GM12873 (cell line): Measurements from ENCODE around the gene SLF2.

Experiments used
- TF ChIP-seq, protein P1 (sequence below): IDR thresholded peaks from 2 replicates; pipeline ENCODE4 v1.5.1; 2012; ENCODE audit warnings: low read depth, mild to moderate bottlenecking, moderate library complexity, low read length, control low read depth; ENCODE audit not compliant: insufficient read depth; ENCODE audit errors: missing control alignments

Gene SLF2

DNA sequence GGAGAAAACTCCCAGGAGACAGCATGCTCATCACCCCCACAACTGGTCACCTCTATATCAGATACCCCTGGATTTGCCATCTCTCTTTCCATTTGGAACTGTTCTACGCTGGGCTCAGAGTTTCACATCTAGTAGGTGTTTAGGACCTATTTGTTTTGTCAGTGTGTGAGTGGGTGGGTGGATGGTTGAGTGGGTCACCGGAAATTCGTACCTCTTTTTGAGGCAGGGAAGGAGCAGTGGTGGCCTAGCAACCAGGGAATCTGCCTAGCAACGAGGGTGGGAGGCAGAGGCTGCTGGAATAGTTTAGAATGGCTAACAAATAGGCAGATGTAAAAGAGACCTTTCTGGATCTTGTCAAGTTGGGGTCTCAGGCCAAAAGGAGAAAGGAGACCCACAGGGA is 23.2 kb upstream of the SLF2 start:
- TF ChIP-seq, protein P1, sequence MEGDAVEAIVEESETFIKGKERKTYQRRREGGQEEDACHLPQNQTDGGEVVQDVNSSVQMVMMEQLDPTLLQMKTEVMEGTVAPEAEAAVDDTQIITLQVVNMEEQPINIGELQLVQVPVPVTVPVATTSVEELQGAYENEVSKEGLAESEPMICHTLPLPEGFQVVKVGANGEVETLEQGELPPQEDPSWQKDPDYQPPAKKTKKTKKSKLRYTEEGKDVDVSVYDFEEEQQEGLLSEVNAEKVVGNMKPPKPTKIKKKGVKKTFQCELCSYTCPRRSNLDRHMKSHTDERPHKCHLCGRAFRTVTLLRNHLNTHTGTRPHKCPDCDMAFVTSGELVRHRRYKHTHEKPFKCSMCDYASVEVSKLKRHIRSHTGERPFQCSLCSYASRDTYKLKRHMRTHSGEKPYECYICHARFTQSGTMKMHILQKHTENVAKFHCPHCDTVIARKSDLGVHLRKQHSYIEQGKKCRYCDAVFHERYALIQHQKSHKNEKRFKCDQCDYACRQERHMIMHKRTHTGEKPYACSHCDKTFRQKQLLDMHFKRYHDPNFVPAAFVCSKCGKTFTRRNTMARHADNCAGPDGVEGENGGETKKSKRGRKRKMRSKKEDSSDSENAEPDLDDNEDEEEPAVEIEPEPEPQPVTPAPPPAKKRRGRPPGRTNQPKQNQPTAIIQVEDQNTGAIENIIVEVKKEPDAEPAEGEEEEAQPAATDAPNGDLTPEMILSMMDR, result no peak

- TF ChIP-seq, protein P1, result no peak
Measured at GRCh38 chr10:100890141-100890672, 22.6 kb upstream of the SLF2 start.

- TF ChIP-seq, protein P1, result no peak
Measured at GRCh38 chr10:100890673-100891317, 22.0 kb upstream of the SLF2 start.

GRCh38 chr10:100894033-100894432 is 18.7 kb upstream of the SLF2 start:
- TF ChIP-seq, protein P1, result no peak

DNA sequence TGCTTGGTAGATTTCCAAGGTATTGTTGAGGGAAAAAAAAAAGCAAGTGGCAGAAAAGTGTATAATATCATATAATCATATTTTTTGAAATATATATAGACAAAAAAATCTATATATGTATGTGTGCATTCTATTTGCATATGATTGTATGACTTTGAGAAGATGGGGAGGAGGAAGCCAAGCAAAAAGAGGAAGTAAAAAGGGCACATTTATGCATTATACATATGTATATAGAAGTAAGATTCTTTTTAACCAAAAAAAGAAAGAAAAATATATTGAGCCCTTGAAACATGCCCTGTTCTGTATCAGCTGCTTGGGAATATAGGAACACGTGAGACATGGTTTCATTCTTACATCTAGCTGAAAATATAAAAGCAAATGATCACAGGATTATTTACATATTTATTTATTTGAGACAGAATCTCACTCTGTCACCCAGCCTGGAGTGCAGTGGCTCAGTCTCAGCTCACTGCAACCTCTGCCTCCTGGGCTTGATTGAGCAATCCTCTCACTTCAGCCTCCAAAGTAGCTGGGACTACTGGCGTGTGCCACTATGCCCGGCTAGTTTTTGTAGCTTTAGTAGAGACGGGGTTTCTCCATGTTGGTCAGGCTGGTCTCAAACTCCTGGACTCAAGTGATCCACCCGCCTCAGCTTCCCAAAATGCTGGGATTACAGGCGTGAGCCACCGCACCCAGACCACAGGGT is 18.0 kb upstream of the SLF2 start:
- TF ChIP-seq, protein P1, result no peak

DNA sequence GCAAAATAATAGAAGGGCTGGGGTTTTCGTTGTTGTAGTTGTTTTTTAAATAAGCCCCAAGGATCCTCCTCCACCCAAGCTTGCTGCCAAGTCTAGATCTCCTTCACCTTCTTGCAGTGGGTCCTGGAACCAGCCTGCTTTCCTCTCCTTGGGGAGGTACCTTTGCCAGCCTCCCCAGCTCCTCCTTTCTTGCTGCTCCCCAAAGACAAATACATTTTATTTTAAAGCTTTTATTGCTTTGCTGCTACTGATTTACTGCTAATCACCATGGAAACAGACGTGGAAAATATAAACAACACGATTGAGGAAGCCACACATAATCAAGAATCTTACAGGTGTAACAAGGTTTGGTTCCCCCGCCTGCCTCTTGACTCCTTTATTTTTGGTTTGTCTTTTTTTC is 17.4 kb upstream of the SLF2 start:
- TF ChIP-seq, protein P1, result no peak

DNA sequence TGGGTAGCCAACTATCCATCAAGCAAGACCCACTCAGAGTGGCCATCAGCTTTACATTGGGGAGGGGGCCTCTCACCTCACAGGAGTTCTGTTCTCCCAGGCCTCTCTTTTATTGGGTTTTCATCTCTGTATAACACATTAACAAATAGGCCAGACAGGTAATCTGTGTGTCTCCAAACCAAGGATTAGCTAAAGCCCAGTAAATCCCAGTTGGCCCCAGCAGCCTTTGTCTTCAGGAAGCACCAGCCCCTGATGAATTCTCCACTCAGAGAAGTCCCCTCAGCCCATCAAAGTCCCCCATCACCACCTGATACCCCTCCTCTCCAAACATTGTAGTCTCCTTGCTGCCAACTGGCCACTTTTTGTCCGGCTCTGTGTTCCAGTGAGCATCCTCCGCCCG is 16.9 kb upstream of the SLF2 start:
- TF ChIP-seq, protein P1, result no peak
